Measurements from ENCODE around the gene NEU2.

NEU2 gene

DNA sequence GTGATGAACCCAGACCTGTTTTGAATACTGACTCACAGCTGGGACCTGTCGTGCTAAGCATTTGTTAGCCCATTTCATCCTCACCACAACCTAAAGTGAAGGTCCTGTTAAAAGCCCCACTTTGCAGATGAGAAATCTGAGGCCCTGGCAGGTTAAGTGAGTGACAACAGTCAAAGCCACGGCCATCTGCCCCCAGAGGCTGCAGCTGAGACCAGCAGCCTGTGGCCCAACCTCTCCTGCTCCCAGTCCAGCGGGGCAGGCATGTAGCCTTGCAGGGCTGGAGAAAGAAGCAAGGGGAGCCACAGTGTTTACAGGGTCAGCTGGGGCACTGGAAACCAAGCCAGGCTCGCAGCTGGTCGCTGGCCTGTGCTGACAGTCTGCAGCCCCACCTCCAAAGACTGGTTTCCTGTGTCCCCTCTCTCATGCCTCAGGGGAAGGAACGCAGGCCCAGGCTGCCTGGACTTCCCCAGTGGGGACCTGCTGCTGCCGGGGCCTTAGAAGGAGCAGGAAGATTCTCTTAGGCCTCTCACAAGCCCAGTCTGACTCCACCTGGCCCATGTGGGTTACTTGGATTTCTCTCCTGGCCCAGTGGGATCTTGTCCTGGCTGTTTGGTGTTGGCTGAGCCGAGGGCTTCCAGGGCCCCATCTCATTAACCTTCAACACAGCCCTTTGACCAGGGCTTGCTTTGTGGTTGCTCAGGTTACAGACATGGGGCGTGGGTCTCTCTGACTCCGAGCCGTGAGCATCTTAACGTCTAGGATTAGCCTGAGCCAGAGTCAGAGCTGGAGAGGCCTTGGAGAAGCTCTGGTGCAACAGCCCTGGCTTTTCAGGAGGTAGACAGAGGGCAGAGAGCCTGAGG is 29.3 kb downstream of the NEU2 start:
- DNase-seq (ENCODE audit: extremely low read depth, insufficient read length): peak; percentile 68
- peaks cover 25% of the 10 kb centered on the region for H3K36me3 ChIP-seq (ENCODE audit: control insufficient read depth, insufficient read depth, low read length)
- peak overlapping the region; percentile 99 for H3K4me3 ChIP-seq (replicated peaks; ENCODE audit: low read depth, low read length)
- TF ChIP-seq, protein P1, sequence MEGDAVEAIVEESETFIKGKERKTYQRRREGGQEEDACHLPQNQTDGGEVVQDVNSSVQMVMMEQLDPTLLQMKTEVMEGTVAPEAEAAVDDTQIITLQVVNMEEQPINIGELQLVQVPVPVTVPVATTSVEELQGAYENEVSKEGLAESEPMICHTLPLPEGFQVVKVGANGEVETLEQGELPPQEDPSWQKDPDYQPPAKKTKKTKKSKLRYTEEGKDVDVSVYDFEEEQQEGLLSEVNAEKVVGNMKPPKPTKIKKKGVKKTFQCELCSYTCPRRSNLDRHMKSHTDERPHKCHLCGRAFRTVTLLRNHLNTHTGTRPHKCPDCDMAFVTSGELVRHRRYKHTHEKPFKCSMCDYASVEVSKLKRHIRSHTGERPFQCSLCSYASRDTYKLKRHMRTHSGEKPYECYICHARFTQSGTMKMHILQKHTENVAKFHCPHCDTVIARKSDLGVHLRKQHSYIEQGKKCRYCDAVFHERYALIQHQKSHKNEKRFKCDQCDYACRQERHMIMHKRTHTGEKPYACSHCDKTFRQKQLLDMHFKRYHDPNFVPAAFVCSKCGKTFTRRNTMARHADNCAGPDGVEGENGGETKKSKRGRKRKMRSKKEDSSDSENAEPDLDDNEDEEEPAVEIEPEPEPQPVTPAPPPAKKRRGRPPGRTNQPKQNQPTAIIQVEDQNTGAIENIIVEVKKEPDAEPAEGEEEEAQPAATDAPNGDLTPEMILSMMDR (IDR thresholded peaks at IDR 0.05; ENCODE audit: insufficient read depth, low read length, poor library complexity, severe bottlenecking): peak; percentile 56
- no peaks in the 10 kb centered on the region for H3K27me3 ChIP-seq (replicated peaks; ENCODE audit: control insufficient read depth, insufficient read depth, low read length)

- TF ChIP-seq, protein P1 (IDR thresholded peaks at IDR 0.05; ENCODE audit: insufficient read depth, low read length, poor library complexity, severe bottlenecking): no peak
- H3K27me3 ChIP-seq (replicated peaks; ENCODE audit: control insufficient read depth, insufficient read depth, low read length): no peaks in the 10 kb centered on the region
- peak overlapping the region; percentile 99 for H3K4me3 ChIP-seq (replicated peaks; ENCODE audit: low read depth, low read length)
- no peak for DNase-seq (ENCODE audit: extremely low read depth, insufficient read length)
- H3K36me3 ChIP-seq (ENCODE audit: control insufficient read depth, insufficient read depth, low read length): peaks cover 28% of the 10 kb centered on the region
Measured at GRCh38 chr2:233062451-233062850, 30.0 kb downstream of the NEU2 start.

DNA sequence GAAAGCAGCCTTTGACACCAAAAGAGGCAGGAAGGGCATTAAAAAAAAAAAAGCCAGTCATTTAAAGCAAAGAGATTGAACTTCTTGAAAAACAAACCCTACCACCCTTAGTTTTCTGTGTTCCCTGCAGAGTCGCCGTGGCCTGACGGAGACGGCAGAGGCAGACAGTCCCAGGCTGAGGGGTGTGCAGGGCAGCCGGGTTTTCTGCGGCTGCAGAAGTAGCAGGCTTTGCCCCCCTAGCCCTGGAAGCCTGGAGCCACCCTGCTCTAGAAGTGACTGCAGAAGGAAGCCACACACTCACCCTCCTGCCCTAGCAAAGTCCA is 30.4 kb downstream of the NEU2 start:
- peak overlapping the region; percentile 99 for H3K4me3 ChIP-seq (replicated peaks; ENCODE audit: low read depth, low read length)
- H3K27me3 ChIP-seq (replicated peaks; ENCODE audit: control insufficient read depth, insufficient read depth, low read length): no peaks in the 10 kb centered on the region
- peaks cover 28% of the 10 kb centered on the region for H3K36me3 ChIP-seq (ENCODE audit: control insufficient read depth, insufficient read depth, low read length)
- TF ChIP-seq, protein P1 (IDR thresholded peaks at IDR 0.05; ENCODE audit: insufficient read depth, low read length, poor library complexity, severe bottlenecking): no peak
- DNase-seq (ENCODE audit: extremely low read depth, insufficient read length): no peak

DNA sequence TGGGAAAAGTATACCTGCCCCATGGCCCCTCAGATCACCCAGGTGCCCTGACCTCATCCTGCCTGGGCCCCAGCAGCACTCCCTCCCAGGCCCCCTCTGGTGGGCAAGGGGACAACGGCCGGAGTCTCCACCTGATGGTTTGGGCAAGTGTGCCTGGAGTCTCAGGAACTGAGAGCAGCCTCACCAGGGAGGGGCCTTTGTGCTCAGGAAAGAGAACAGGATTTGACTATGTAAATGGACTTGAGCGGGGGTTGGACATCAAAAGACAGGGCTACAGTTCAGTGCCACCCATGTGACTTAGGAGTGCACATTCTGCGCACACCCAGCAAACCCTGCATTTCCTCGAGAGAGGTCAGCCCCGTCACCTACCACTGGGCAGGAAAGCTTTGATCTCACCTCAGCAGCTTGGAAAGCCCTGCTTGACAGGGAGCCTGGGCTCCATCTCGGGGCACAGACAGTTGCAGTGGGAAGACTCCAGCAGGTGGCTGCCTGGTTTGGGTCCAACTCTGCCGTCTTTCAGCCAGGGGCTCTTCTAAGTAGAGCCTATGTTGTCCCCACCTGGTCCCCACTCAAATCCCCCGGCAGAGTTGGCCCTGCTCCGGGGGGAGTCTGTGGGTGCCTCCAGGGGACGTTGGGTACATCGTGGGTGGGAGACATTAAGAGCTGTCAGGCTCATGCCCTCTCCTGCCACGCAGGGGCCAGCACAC is 30.9 kb downstream of the NEU2 start:
- peak; percentile 61 for DNase-seq (ENCODE audit: extremely low read depth, insufficient read length)
- Histone ChIP-seq H3K27me3 (replicated peaks; ENCODE audit: control insufficient read depth, insufficient read depth, low read length) (no peaks in the 10 kb centered on the region), H3K36me3 (ENCODE audit: control insufficient read depth, insufficient read depth, low read length) (peaks cover 28% of the 10 kb centered on the region), H3K4me3 (replicated peaks; ENCODE audit: low read depth, low read length) (peak overlapping the region; percentile 99)
- TF ChIP-seq, protein P1 (IDR thresholded peaks at IDR 0.05; ENCODE audit: insufficient read depth, low read length, poor library complexity, severe bottlenecking): peak; percentile 42

GRCh38 chr2:233063976-233064411 is 31.5 kb downstream of the NEU2 start:
- DNase-seq (ENCODE audit: extremely low read depth, insufficient read length): no peak
- H3K4me3 ChIP-seq (replicated peaks; ENCODE audit: low read depth, low read length): peak overlapping the region; percentile 99
- H3K27me3 ChIP-seq (replicated peaks; ENCODE audit: control insufficient read depth, insufficient read depth, low read length): no peaks in the 10 kb centered on the region
- peaks cover 28% of the 10 kb centered on the region for H3K36me3 ChIP-seq (ENCODE audit: control insufficient read depth, insufficient read depth, low read length)
- TF ChIP-seq, protein P1 (IDR thresholded peaks at IDR 0.05; ENCODE audit: insufficient read depth, low read length, poor library complexity, severe bottlenecking): no peak

Measured in GM06990 (cell line).